ENCODE data around the gene LCMT1.

Gene LCMT1

DNA sequence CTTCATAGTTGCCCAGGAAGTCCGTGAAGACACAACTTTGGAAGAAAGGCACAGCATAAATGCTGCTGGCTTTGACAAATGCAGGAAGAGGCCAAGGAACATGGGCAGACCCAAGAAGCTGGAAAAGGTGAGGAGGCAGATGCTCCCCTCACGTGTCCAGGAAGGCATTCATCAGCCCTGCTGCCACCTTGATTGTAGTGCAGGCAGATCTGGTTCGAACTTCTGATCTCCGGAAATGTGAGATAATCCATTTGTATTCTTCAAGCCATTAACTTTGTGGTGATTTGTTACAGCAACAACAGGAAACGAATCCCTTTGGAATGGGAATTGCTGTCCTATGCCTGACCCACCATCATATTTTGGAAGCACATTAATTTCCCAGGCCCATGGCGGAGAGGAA, 28.5 kb upstream of the LCMT1 start:
- no peak overlapping the region for H3K4me3 ChIP-seq (ENCODE audit: low read depth, low read length)
- no peak for DNase-seq (ENCODE audit: low read depth)
- no peak for TF ChIP-seq CTCF (IDR thresholded peaks at IDR 0.05; ENCODE audit: insufficient read depth, low read depth, low read length, missing control alignments)

DNA sequence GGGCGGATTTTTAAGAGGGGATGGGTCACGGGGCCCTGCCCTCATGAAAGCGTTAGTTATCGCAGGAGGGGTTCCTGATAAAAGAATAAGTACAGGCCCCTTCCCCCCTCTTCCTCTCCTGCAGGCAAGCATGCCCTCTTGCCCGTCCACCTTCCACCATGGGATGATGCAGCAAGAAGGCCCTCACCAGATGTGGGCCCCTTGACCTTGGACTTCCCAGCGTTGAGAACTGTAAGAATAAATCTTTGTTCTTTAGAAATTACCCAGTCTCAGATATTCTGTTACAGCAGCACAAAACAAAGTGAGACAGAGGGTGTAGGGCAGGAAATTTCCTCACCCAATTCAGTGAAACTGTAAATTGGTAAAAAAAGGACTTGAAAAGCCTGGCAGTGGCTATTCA, 27.8 kb upstream of the LCMT1 start:
- no peak overlapping the region for H3K4me3 ChIP-seq (ENCODE audit: low read depth, low read length)
- DNase-seq (ENCODE audit: low read depth): no peak
- no peak for TF ChIP-seq CTCF (IDR thresholded peaks at IDR 0.05; ENCODE audit: insufficient read depth, low read depth, low read length, missing control alignments)

DNA sequence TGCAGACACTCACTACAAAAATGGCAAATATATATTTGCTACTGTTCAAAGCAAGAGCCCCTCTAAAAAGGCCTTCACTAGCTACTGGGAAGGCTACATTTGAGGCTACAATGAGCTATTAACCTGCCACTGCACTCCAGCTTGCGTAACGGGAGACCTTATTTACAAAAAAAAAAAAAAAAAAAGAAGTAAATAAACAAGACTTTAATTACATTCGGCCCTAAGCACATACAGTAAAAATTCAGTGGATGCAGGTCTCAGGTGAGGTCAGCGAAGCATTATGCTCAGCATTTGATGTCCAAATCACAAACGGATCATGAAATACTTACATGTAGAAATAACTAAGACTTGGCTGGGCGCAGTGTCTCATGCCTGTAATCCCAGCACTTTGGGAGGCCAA, 26.7 kb upstream of the LCMT1 start:
- DNase-seq (ENCODE audit: low read depth): no peak
- no peak for TF ChIP-seq CTCF (IDR thresholded peaks at IDR 0.05; ENCODE audit: insufficient read depth, low read depth, low read length, missing control alignments)
- no peak overlapping the region for H3K4me3 ChIP-seq (ENCODE audit: low read depth, low read length)

DNA sequence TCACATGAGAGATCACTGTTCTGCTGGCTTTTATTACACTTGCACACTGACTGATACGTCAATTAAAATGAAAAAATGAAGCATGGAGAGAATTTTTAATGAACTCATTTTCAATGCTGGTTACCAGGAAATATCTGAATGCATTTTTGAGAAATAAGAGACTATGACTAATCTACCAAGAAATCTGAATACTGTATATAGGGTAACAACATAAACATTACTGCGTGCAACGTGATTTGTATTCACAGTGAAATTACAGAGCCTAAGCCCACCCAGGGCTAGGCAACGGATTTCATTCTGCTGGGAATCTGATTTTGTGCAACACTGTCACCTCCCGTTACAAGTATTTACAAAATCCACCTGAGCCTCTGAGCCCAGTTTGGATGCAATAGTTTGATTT, 23.8 kb upstream of the LCMT1 start:
- no peak for TF ChIP-seq CTCF (IDR thresholded peaks at IDR 0.05; ENCODE audit: insufficient read depth, low read depth, low read length, missing control alignments)
- no peak for DNase-seq (ENCODE audit: low read depth)
- H3K4me3 ChIP-seq (ENCODE audit: low read depth, low read length): no peak overlapping the region

DNA sequence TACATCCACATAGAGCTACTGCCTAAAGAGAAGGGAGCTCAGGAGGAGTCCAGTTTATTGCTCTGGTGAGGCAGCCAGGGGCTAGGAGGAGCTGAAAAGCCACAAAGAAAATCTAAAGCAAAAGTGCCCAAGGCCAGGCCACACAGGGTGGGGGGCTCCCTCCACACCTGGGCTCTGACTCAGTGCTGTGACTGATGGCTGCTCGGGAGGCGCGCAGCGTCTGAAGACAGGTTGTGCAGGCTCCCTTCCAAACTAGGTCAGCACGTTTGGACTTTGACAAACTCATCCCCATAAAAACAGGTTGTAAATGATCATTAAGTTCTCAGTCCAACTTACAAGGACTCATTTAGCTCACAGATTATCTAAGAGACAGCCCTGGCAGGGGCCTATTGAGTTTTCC, 22.2 kb upstream of the LCMT1 start:
- TF ChIP-seq CTCF (IDR thresholded peaks at IDR 0.05; ENCODE audit: insufficient read depth, low read depth, low read length, missing control alignments): no peak
- DNase-seq (ENCODE audit: low read depth): no peak
- no peak overlapping the region for H3K4me3 ChIP-seq (ENCODE audit: low read depth, low read length)

DNA sequence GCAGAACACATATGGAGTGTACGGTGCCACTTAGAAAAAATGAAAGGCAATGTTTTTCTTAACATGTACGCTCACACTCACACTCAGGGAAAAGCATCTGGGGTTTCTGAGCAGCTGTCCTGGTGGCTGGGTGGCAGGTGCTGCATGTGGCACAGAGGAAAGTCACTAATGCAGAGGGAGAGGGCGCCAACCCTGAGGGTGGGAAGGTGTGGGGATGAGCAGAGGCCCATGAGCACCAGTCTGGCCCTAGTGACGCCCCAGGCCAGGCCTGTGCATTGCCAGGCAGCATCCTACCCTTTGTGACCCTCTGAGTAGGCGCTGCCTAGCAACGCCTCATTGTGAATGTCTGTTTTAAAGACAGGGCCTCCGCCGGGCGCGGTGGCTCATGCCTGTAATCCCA, 19.1 kb upstream of the LCMT1 start:
- H3K4me3 ChIP-seq (ENCODE audit: low read depth, low read length): no peak overlapping the region
- no peak for TF ChIP-seq CTCF (IDR thresholded peaks at IDR 0.05; ENCODE audit: insufficient read depth, low read depth, low read length, missing control alignments)
- no peak for DNase-seq (ENCODE audit: low read depth)

- H3K4me3 ChIP-seq (ENCODE audit: low read depth, low read length): no peak overlapping the region
- DNase-seq (ENCODE audit: low read depth): peak; percentile 75
- TF ChIP-seq CTCF (IDR thresholded peaks at IDR 0.05; ENCODE audit: insufficient read depth, low read depth, low read length, missing control alignments): no peak
Observed at GRCh38 chr16:25093208-25094061, 18.1 kb upstream of the LCMT1 start.

Data from GM12865 (cell line).